ENCODE data around the gene MMP14.
"Not testable (repeated sequence)": the region's sequence is repeated elsewhere in the genome, so short reads cannot be mapped to it uniquely, and the experiment has no call there.

The MMP14 gene

GRCh38 chr14:22801716-22802115, 34.7 kb upstream of the MMP14 start:
- Histone ChIP-seq H3K27me3 (no peaks in the 10 kb centered on the region), H3K9me3 (no peaks in the 10 kb centered on the region), H3K27ac (no peak overlapping the region), H3K4me1 (no peaks in the 10 kb centered on the region), H3K4me3 (no peak overlapping the region), H3K36me3 (no peaks in the 10 kb centered on the region)
- TF ChIP-seq CTCF (IDR thresholded peaks at IDR 0.05), result no peak
- no peak for DNase-seq
- intact Hi-C loops (cut with DNase I; ENCODE audit: low total_unique reads), result no loop called here

GRCh38 chr14:22802860-22803686, 33.3 kb upstream of the MMP14 start:
- DNase-seq, result no peak
- H3K27me3 ChIP-seq, result no peaks in the 10 kb centered on the region
- H3K27ac ChIP-seq, result no peak overlapping the region
- no peak overlapping the region for H3K4me3 ChIP-seq
- no peaks in the 10 kb centered on the region for H3K4me1 ChIP-seq
- no peak for TF ChIP-seq CTCF (IDR thresholded peaks at IDR 0.05)
- intact Hi-C loops (cut with DNase I; ENCODE audit: low total_unique reads), result no loop called here
- no peaks in the 10 kb centered on the region for H3K9me3 ChIP-seq
- H3K36me3 ChIP-seq, result no peaks in the 10 kb centered on the region

GRCh38 chr14:22803687-22803974, 32.8 kb upstream of the MMP14 start:
- no peaks in the 10 kb centered on the region for H3K4me1 ChIP-seq
- no peak overlapping the region for H3K27ac ChIP-seq
- intact Hi-C loops (cut with DNase I; ENCODE audit: low total_unique reads), result no loop called here
- TF ChIP-seq CTCF (IDR thresholded peaks at IDR 0.05), result no peak
- no peak for DNase-seq
- no peaks in the 10 kb centered on the region for H3K36me3 ChIP-seq
- H3K27me3 ChIP-seq, result no peaks in the 10 kb centered on the region
- H3K4me3 ChIP-seq, result no peak overlapping the region
- H3K9me3 ChIP-seq, result no peaks in the 10 kb centered on the region

GRCh38 chr14:22805235-22805634, 31.1 kb upstream of the MMP14 start:
- H3K27ac ChIP-seq; H3K4me3 ChIP-seq; intact Hi-C loops (cut with DNase I; ENCODE audit: low total_unique reads); H3K36me3 ChIP-seq; H3K4me1 ChIP-seq; H3K27me3 ChIP-seq; H3K9me3 ChIP-seq; DNase-seq: not testable (repeated sequence)

- intact Hi-C loops (cut with DNase I; ENCODE audit: low total_unique reads), result no loop called here
- no peak overlapping the region for H3K4me3 ChIP-seq
- DNase-seq, result no peak
- no peaks in the 10 kb centered on the region for H3K36me3 ChIP-seq
- no peaks in the 10 kb centered on the region for H3K4me1 ChIP-seq
- no peaks in the 10 kb centered on the region for H3K27me3 ChIP-seq
- no peaks in the 10 kb centered on the region for H3K9me3 ChIP-seq
- TF ChIP-seq CTCF (IDR thresholded peaks at IDR 0.05), result no peak
- no peak overlapping the region for H3K27ac ChIP-seq
Measured at GRCh38 chr14:22807432-22808087, 28.8 kb upstream of the MMP14 start.

GRCh38 chr14:22808388-22809209, 27.8 kb upstream of the MMP14 start:
- H3K4me3 ChIP-seq, result no peak overlapping the region
- H3K27ac ChIP-seq, result no peak overlapping the region
- intact Hi-C loops (cut with DNase I; ENCODE audit: low total_unique reads), result no loop called here
- no peaks in the 10 kb centered on the region for H3K27me3 ChIP-seq
- H3K4me1 ChIP-seq, result no peaks in the 10 kb centered on the region
- DNase-seq, result no peak
- no peaks in the 10 kb centered on the region for H3K36me3 ChIP-seq
- no peak for TF ChIP-seq CTCF (IDR thresholded peaks at IDR 0.05)
- no peaks in the 10 kb centered on the region for H3K9me3 ChIP-seq
